Trophoblast cell (in vitro differentiated cells and primary cell): Measurements from ENCODE around the gene DENND2D.
A peak's percentile ranks its signal among the peaks of the same experiment; 100 is the strongest.

Experiments used
- DNase-seq, 2 donors: peaks; one replicate each; pipeline ENCODE4 v3.0.0-alpha.2; 2016
- H2AFZ ChIP-seq: 2 replicates; pipeline ENCODE4 v1.6.1; 2013; ENCODE audit warnings: low read length, moderate library complexity, mild to moderate bottlenecking; ENCODE audit not compliant: insufficient read depth, poor library complexity
- H2AK5ac ChIP-seq: 2 replicates; pipeline ENCODE4 v1.6.1; 2013; ENCODE audit warnings: mild to moderate bottlenecking, low read length
- H2BK120ac ChIP-seq: 2 replicates; pipeline ENCODE4 v1.6.1; 2013; ENCODE audit warnings: low read length, mild to moderate bottlenecking, moderate library complexity; ENCODE audit not compliant: insufficient read depth, poor library complexity
- H2BK12ac ChIP-seq: 2 replicates; pipeline ENCODE4 v1.6.1; 2013; ENCODE audit warnings: mild to moderate bottlenecking, low read length, moderate library complexity
- H2BK5ac ChIP-seq: 2 replicates; pipeline ENCODE4 v1.6.1; 2013; ENCODE audit warnings: low read length, low read depth, moderate library complexity, mild to moderate bottlenecking; ENCODE audit not compliant: poor library complexity
- H3K14ac ChIP-seq: 2 replicates; pipeline ENCODE4 v1.6.1; 2013; ENCODE audit warnings: mild to moderate bottlenecking, low read length
- H3K18ac ChIP-seq: 2 replicates; pipeline ENCODE4 v1.6.1; 2013; ENCODE audit warnings: mild to moderate bottlenecking, low read length
- H3K23ac ChIP-seq: 2 replicates; pipeline ENCODE4 v1.6.1; 2013; ENCODE audit warnings: low read length
- H3K27ac ChIP-seq: 2 replicates; pipeline ENCODE4 v1.5.1; 2013; ENCODE audit warnings: low read depth, mild to moderate bottlenecking, inconsistent platforms, low read length, moderate library complexity
- H3K27me3 ChIP-seq: 2 replicates; pipeline ENCODE4 v1.6.1; 2013; ENCODE audit warnings: inconsistent platforms, mild to moderate bottlenecking, low read length, moderate library complexity; ENCODE audit not compliant: insufficient read depth
- H3K36me3 ChIP-seq, 2 experiments: 1 replicate in 1 of 2; 2 replicates in 1 of 2; pipeline ENCODE4 v1.6.1; 2013; ENCODE audit warnings: low read length in 2 of 2, mild to moderate bottlenecking in 2 of 2, moderate library complexity in 1 of 2; ENCODE audit not compliant: insufficient read depth in 2 of 2, control insufficient read depth in 1 of 2
- H3K4ac ChIP-seq: 2 replicates; pipeline ENCODE4 v1.6.1; 2013; ENCODE audit warnings: low read depth, mild to moderate bottlenecking, low read length, moderate library complexity
- H3K4me1 ChIP-seq, 2 experiments: 1 replicate in 1 of 2; 2 replicates in 1 of 2; pipeline ENCODE4 v1.6.1; 2013; ENCODE audit warnings: low read length in 2 of 2, mild to moderate bottlenecking in 2 of 2, moderate library complexity in 1 of 2; ENCODE audit not compliant: insufficient read depth in 2 of 2, control insufficient read depth in 1 of 2
- H3K4me2 ChIP-seq: 2 replicates; pipeline ENCODE4 v1.6.1; 2013; ENCODE audit warnings: inconsistent platforms, mild to moderate bottlenecking, low read length, moderate library complexity
- H3K4me3 ChIP-seq: 2 replicates; pipeline ENCODE4 v1.5.1; 2013; ENCODE audit warnings: mild to moderate bottlenecking, low read depth, low read length, inconsistent platforms
- H3K79me1 ChIP-seq: one replicate; pipeline ENCODE4 v1.6.1; 2013; ENCODE audit warnings: low read length
- H3K79me2 ChIP-seq: 2 replicates; pipeline ENCODE4 v1.6.1; 2013; ENCODE audit warnings: low read length, mild to moderate bottlenecking; ENCODE audit not compliant: control insufficient read depth, insufficient read depth, poor library complexity
- H3K9ac ChIP-seq: 2 replicates; pipeline ENCODE4 v1.6.1; 2013; ENCODE audit warnings: mild to moderate bottlenecking, low read length
- H3K9me3 ChIP-seq: 2 replicates; pipeline ENCODE4 v1.6.1; 2013; ENCODE audit warnings: low read depth, mild to moderate bottlenecking, control low read depth, inconsistent platforms, low read length; ENCODE audit not compliant: insufficient read depth
- H4K12ac ChIP-seq: 2 replicates; pipeline ENCODE4 v1.6.1; 2013; ENCODE audit warnings: low read depth, mild to moderate bottlenecking, low read length, moderate library complexity
- H4K8ac ChIP-seq: 2 replicates; pipeline ENCODE4 v1.6.1; 2013; ENCODE audit warnings: low read depth, mild to moderate bottlenecking, low read length, moderate library complexity
- H4K91ac ChIP-seq: one replicate; pipeline ENCODE4 v1.6.1; 2013; ENCODE audit warnings: low read depth, mild to moderate bottlenecking, low read length, moderate library complexity
- WGBS: extraction: QIAGEN DNeasy Blood & Tissue Kit; methylation state at CpG from one replicate; pipeline ENCODE4 v1.1.7; 2013; ENCODE audit warnings: missing lambda C conversion rate; ENCODE audit not compliant: insufficient read length, insufficient coverage; ENCODE audit errors: extremely low coverage; 5-methylcytosine and 5-hydroxymethylcytosine counted together

Gene DENND2D

DNA sequence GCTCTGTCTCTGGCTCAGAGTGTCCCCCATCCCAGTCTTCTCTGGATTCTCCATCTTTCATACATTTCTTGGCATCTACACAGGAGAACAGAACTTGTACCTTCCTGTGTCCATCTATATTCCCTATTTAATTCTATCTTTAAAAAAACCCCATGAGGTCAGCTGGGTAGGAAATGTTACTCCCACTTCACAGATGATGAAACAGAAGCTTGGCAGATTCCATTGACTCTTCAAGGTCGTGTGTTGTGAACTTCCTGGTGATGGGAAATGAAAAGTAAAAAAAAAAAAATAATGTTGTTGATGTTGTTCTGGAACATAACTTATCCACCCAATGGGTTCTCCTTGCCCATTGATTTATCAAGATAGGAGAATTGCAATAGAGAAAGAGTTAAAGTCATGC lies 35.9 kb upstream of the DENND2D start:
- peak overlapping the region; percentile 97 for H2BK5ac ChIP-seq
- H3K79me2 ChIP-seq: no peaks in the 10 kb centered on the region
- no peak overlapping the region for H3K4ac ChIP-seq
- peak overlapping the region; percentile 95 for H3K27ac ChIP-seq
- H3K9ac ChIP-seq: no peak overlapping the region
- H2BK12ac ChIP-seq: peak overlapping the region; percentile 100
- H4K91ac ChIP-seq: peak overlapping the region; percentile 96
- peak overlapping the region; percentile 88 for H4K8ac ChIP-seq
- H3K4me1 ChIP-seq: peaks cover 13 to 20% of the 10 kb centered on the region in 2 experiments
- H2AK5ac ChIP-seq: peak overlapping the region; percentile 30
- H3K36me3 ChIP-seq: no peaks in the 10 kb centered on the region
- H3K23ac ChIP-seq: no peak overlapping the region
- WGBS: no CpG with 5 or more reads among the region's 1 CpG
- peak overlapping the region; percentile 22 for H3K4me2 ChIP-seq
- H3K4me3 ChIP-seq: no peak overlapping the region
- H2AFZ ChIP-seq: peak overlapping the region; percentile 9
- peak overlapping the region; percentile 86 for H3K14ac ChIP-seq
- peak overlapping the region; percentile 99 for H2BK120ac ChIP-seq
- H3K27me3 ChIP-seq: no peaks in the 10 kb centered on the region
- peaks cover 27% of the 10 kb centered on the region for H3K79me1 ChIP-seq
- H3K18ac ChIP-seq: peak overlapping the region; percentile 72
- no peak overlapping the region for H4K12ac ChIP-seq
- DNase-seq: peak in 1 of 2 donors; percentile 34
- no peaks in the 10 kb centered on the region for H3K9me3 ChIP-seq

DNA sequence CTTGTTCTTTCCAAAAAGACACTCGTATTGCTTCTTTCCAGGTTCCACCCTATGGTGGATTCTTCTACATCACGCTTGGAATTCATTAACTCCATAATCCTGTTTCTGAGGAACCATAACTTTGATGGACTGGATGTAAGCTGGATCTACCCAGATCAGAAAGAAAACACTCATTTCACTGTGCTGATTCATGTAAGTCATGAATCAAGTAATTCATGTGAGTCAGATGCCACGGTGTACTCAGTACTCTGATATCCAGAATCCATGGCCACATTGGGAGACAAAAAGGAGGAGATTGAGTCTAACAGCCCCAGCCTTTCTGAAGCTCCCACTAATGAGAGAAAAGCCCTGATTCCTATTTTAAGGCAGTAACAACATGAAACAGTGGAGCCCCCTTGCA lies 34.4 kb upstream of the DENND2D start:
- no peak overlapping the region for H2AFZ ChIP-seq
- no peak overlapping the region for H4K91ac ChIP-seq
- no peak overlapping the region for H2BK5ac ChIP-seq
- no peak overlapping the region for H4K12ac ChIP-seq
- H2AK5ac ChIP-seq: no peak overlapping the region
- H3K27ac ChIP-seq: no peak overlapping the region
- H3K4me2 ChIP-seq: no peak overlapping the region
- peaks cover 13 to 20% of the 10 kb centered on the region in 2 experiments for H3K4me1 ChIP-seq
- WGBS: no CpG with 5 or more reads among the region's 3 CpGs
- peak overlapping the region; percentile 12 for H2BK12ac ChIP-seq
- no peak overlapping the region for H3K4me3 ChIP-seq
- peaks cover 27% of the 10 kb centered on the region for H3K79me1 ChIP-seq
- H3K9ac ChIP-seq: no peak overlapping the region
- peak; percentile 24 to 73 for DNase-seq
- no peaks in the 10 kb centered on the region for H3K79me2 ChIP-seq
- H3K23ac ChIP-seq: no peak overlapping the region
- H3K18ac ChIP-seq: no peak overlapping the region
- no peak overlapping the region for H4K8ac ChIP-seq
- H2BK120ac ChIP-seq: peak overlapping the region; percentile 99
- no peaks in the 10 kb centered on the region for H3K9me3 ChIP-seq
- no peaks in the 10 kb centered on the region for H3K36me3 ChIP-seq
- no peak overlapping the region for H3K4ac ChIP-seq
- no peak overlapping the region for H3K14ac ChIP-seq
- H3K27me3 ChIP-seq: no peaks in the 10 kb centered on the region

DNA sequence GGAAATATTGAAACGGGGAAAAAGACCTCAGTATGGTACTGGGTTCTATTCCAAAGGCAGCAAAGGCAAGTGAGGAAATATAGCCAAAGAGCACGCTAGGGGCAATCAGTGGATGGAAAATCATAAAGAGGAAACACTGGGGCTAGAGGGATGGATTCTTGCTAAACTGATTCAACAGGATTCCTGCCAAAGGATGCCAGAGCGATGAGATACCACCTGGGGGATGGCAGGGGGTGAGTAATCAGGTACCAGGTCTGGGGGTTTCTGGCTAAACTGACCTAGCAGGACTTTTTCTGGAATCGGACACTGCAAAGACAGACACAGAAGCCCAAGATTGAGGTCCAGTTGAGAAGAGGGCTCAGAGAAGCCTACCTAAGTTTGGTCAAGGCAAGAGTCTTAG lies 33.8 kb upstream of the DENND2D start:
- Histone ChIP-seq H3K4me1 (peaks cover 13 to 20% of the 10 kb centered on the region in 2 experiments), H3K27me3 (no peaks in the 10 kb centered on the region), H3K9me3 (no peaks in the 10 kb centered on the region), H3K23ac (no peak overlapping the region), H2BK120ac (peak overlapping the region; percentile 44), H3K79me1 (peaks cover 27% of the 10 kb centered on the region), H3K79me2 (no peaks in the 10 kb centered on the region), H3K4me2 (no peak overlapping the region), H3K9ac (no peak overlapping the region), H2BK12ac (peak overlapping the region; percentile 91), H4K8ac (no peak overlapping the region), H3K4ac (no peak overlapping the region), H4K91ac (peak overlapping the region; percentile 72), H3K18ac (no peak overlapping the region), H2AK5ac (no peak overlapping the region), H2BK5ac (peak overlapping the region; percentile 57), H3K14ac (peak overlapping the region; percentile 11), H3K27ac (no peak overlapping the region), H4K12ac (no peak overlapping the region), H2AFZ (no peak overlapping the region), H3K4me3 (no peak overlapping the region), H3K36me3 (no peaks in the 10 kb centered on the region)
- no CpG with 5 or more reads among the region's 4 CpGs for WGBS
- DNase-seq: peak; percentile 89 to 94

DNA sequence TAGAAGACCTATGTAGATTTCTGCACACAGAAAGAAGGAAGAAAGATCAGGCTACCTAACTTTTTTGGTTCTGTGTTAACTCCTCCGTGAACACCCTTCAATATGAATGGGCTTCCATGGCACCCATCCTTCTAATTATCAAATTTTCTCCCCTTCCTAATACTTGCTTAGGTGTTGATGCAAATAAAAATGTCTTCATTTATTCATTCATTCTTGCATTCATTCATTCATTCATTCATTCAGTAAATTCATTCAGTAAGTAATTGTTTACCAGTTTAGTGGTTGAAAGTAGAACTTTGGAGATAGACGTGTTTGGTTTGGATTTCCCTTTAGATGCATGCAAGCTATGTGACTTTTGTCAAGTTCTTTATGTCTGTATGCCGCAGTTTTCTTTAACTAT lies 31.7 kb upstream of the DENND2D start:
- Histone ChIP-seq H3K27me3 (no peaks in the 10 kb centered on the region), H3K4ac (no peak overlapping the region), H3K36me3 (no peaks in the 10 kb centered on the region), H4K91ac (no peak overlapping the region), H3K18ac (no peak overlapping the region), H3K4me1 (peaks cover 10 to 24% of the 10 kb centered on the region in 2 experiments), H3K23ac (no peak overlapping the region), H3K14ac (no peak overlapping the region), H3K4me3 (no peak overlapping the region), H4K12ac (no peak overlapping the region), H3K79me2 (no peaks in the 10 kb centered on the region), H2BK120ac (no peak overlapping the region), H3K9me3 (no peaks in the 10 kb centered on the region), H3K4me2 (no peak overlapping the region), H2BK5ac (no peak overlapping the region), H3K27ac (no peak overlapping the region), H3K9ac (no peak overlapping the region), H2AK5ac (no peak overlapping the region), H2BK12ac (no peak overlapping the region), H2AFZ (no peak overlapping the region), H3K79me1 (peaks cover 21% of the 10 kb centered on the region), H4K8ac (no peak overlapping the region)
- no CpG with 5 or more reads among the region's 3 CpGs for WGBS
- DNase-seq: no peak
